ENCODE measurements around the gene HERC3.

The HERC3 gene

GRCh38 chr4:88747351-88747750 is 155.1 kb downstream of the HERC3 start:
- no peak for DNase-seq (ENCODE audit: low spot score)

- DNase-seq (ENCODE audit: low spot score), result no peak
Measured at GRCh38 chr4:88750369-88750768, 158.1 kb downstream of the HERC3 start.

GRCh38 chr4:88751258-88752075 is 159.2 kb downstream of the HERC3 start:
- no peak for DNase-seq (ENCODE audit: low spot score)

- DNase-seq (ENCODE audit: low spot score), result no peak
Measured at GRCh38 chr4:88752076-88752463, 159.8 kb downstream of the HERC3 start.

GRCh38 chr4:88752754-88753153 is 160.5 kb downstream of the HERC3 start:
- no peak for DNase-seq (ENCODE audit: low spot score)

- no peak for DNase-seq (ENCODE audit: low spot score)
Measured at GRCh38 chr4:88753658-88754571, 161.6 kb downstream of the HERC3 start.

GRCh38 chr4:88754796-88755195 is 162.5 kb downstream of the HERC3 start:
- no peak for DNase-seq (ENCODE audit: low spot score)

- no peak for DNase-seq (ENCODE audit: low spot score)
Measured at GRCh38 chr4:88755454-88755853, 163.2 kb downstream of the HERC3 start.

GRCh38 chr4:88756149-88756548 is 163.9 kb downstream of the HERC3 start:
- no peak for DNase-seq (ENCODE audit: low spot score)

- DNase-seq (ENCODE audit: low spot score), result no peak
Measured at GRCh38 chr4:88757067-88757466, 164.8 kb downstream of the HERC3 start.

GRCh38 chr4:88757776-88758175 is 165.5 kb downstream of the HERC3 start:
- DNase-seq (ENCODE audit: low spot score), result no peak
